SU-DHL-6 (cell line): Measurements from ENCODE around the gene AIFM2.

Experiments used
- H2AFZ ChIP-seq: fragments of 200-600 bp; sonication (generic); 2 replicates; pipeline ENCODE4 v1.6.1; 2014; ENCODE audit warnings: low read depth, mild to moderate bottlenecking, moderate library complexity, mixed read lengths, antibody characterized with exemption, low read length; ENCODE audit not compliant: severe bottlenecking
- H3F3A ChIP-seq: fragments of 200-600 bp; shearing (Covaris generic); 2 replicates; pipeline ENCODE4 v1.6.0; 2016; ENCODE audit warnings: antibody characterized with exemption, mild to moderate bottlenecking; ENCODE audit not compliant: insufficient read depth
- H3K27ac ChIP-seq: fragments of 200-600 bp; sonication (generic); 2 replicates; pipeline ENCODE4 v1.5.1; 2016; ENCODE audit warnings: low read depth, mild to moderate bottlenecking, low read length, moderate library complexity, mixed read lengths
- H3K27me3 ChIP-seq: fragments of 200-600 bp; sonication (generic), shearing (Covaris generic); 2 replicates; pipeline ENCODE4 v1.6.0; 2014; ENCODE audit warnings: mild to moderate bottlenecking, low read length
- H3K36me3 ChIP-seq: fragments of 200-600 bp; sonication (generic); 2 replicates; pipeline ENCODE4 v1.6.1; 2014; ENCODE audit warnings: mild to moderate bottlenecking, low read length, mixed read lengths
- H3K4me2 ChIP-seq: fragments of 300-600, 200-600 bp; shearing (Covaris generic), sonication (generic); 2 replicates; pipeline ENCODE4 v1.6.0; 2014; ENCODE audit warnings: low read length, low read depth, mild to moderate bottlenecking; ENCODE audit not compliant: poor library complexity, severe bottlenecking
- H3K4me3 ChIP-seq: fragments of 200-600 bp; sonication (generic); 2 replicates; pipeline ENCODE4 v1.5.1; 2014; ENCODE audit warnings: antibody characterized with exemption, low read length, mild to moderate bottlenecking, mixed read lengths; ENCODE audit not compliant: insufficient read depth, poor library complexity, severe bottlenecking
- H3K79me2 ChIP-seq: fragments of 200-600 bp; sonication (generic); 2 replicates; pipeline ENCODE4 v1.6.1; 2014; ENCODE audit warnings: mild to moderate bottlenecking, low read length, moderate library complexity; ENCODE audit not compliant: insufficient read depth
- H3K9ac ChIP-seq: fragments of 200-600 bp; sonication (generic); 2 replicates; pipeline ENCODE4 v1.7.0; 2014; ENCODE audit warnings: mild to moderate bottlenecking, low read length
- H3K9me2 ChIP-seq: fragments of 200-600 bp; sonication (generic); replicated peaks from 2 replicates; pipeline ENCODE4 v1.6.1; 2014; ENCODE audit warnings: low read length; ENCODE audit not compliant: insufficient read depth
- H3K9me3 ChIP-seq: fragments of 200-600 bp; sonication (generic); 2 replicates; pipeline ENCODE4 v1.6.1; 2014; ENCODE audit warnings: low read length, mixed read lengths; ENCODE audit not compliant: insufficient read depth
- H4K20me1 ChIP-seq: fragments of 200-600 bp; sonication (generic); 2 replicates; pipeline ENCODE4 v1.6.1; 2014; ENCODE audit warnings: low read depth, mild to moderate bottlenecking, antibody characterized with exemption, low read length, moderate library complexity, mixed read lengths
- EZH2phosphoT487 ChIP-seq: fragments of 200-600 bp; sonication (generic), shearing (Covaris generic); conservative IDR thresholded peaks from 2 replicates; pipeline ENCODE4 v1.6.1; 2018; ENCODE audit warnings: mild to moderate bottlenecking, antibody characterized with exemption, low read length, moderate library complexity, mixed read lengths
- TF ChIP-seq, protein P1 (sequence below): fragments of 200-600 bp; sonication (generic); IDR thresholded peaks from one replicate; pipeline ENCODE4 v1.5.1; 2017; ENCODE audit warnings: antibody characterized with exemption, mild to moderate bottlenecking, low read length, moderate library complexity; ENCODE audit not compliant: insufficient read depth, poor library complexity, severe bottlenecking

AIFM2 gene

DNA sequence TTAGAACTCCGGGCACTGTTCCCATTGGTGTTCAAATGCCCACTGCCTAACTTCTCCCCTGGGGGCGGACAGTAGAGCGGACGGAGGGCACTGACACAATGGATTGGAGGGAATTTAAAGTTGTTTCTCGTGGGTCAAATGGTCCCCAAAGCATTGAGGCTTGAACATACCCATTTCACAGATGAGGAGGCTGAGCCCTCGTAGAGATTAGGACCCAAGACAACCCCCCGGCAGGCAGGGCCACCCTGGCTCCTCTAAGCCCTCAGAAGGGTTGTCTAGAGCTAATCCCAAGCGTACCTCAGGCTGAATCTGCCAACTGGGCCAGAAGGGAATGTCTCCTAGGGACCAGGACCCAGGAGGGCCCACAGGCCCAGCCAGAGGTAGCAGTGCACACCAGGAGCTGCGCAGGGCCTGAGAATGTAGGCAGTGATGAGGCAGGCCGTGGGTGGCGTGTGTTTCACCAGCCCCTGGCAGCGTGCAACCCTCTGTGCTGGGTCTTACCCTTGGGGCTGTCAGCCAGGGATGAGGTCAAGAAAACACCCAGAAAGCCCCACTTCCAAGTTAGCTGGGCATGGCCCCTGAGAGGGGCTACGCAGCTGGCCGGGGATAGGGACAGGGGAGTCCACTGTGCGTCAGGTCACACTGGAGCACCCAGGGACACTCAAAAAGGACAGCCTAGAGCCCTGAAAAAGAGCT lies 5.8 kb downstream of the AIFM2 start:
- Histone ChIP-seq H3K27ac (no peak overlapping the region), H2AFZ (no peak overlapping the region), H3K9me2 (no peaks in the 10 kb centered on the region), H3K4me3 (no peak overlapping the region), H3K27me3 (no peaks in the 10 kb centered on the region), H3K4me2 (no peak overlapping the region), H4K20me1 (no peaks in the 10 kb centered on the region), H3K79me2 (no peaks in the 10 kb centered on the region), H3K9me3 (no peaks in the 10 kb centered on the region), H3K36me3 (no peaks in the 10 kb centered on the region), H3K9ac (no peak overlapping the region), H3F3A (no peaks in the 10 kb centered on the region)
- TF ChIP-seq, protein P1, sequence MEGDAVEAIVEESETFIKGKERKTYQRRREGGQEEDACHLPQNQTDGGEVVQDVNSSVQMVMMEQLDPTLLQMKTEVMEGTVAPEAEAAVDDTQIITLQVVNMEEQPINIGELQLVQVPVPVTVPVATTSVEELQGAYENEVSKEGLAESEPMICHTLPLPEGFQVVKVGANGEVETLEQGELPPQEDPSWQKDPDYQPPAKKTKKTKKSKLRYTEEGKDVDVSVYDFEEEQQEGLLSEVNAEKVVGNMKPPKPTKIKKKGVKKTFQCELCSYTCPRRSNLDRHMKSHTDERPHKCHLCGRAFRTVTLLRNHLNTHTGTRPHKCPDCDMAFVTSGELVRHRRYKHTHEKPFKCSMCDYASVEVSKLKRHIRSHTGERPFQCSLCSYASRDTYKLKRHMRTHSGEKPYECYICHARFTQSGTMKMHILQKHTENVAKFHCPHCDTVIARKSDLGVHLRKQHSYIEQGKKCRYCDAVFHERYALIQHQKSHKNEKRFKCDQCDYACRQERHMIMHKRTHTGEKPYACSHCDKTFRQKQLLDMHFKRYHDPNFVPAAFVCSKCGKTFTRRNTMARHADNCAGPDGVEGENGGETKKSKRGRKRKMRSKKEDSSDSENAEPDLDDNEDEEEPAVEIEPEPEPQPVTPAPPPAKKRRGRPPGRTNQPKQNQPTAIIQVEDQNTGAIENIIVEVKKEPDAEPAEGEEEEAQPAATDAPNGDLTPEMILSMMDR = no peak
- no peak for TF ChIP-seq EZH2phosphoT487

DNA sequence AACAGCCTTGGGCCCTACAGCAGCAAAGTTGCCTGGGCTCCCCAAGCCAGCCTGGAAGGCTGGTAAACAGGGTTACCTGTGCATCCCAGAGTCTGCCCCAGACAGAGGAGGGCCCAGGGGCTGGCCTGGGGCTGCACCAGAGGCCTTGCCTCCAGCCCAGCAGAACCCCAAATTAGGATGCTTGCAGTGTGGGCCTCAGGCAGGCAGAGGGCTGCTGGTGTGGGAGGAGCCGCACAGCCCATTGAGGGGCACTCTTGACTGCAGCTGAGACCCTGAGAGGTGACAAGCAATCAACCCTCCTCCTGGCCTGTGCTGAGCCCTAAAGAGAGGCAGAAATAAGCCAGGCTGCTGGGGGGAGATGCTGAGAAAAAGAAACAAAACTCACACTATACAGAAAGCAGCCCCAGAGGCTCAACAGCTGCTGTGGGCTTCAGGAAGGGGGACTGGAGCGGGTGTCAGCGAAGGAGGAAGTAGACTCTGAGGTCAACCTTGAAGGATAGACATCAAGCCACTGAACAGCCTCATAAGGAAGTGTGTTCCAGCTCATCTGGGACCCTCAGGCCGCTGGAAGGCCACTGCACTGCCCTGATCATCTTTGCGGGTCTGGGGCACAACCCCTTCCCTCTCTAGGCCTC lies 6.6 kb downstream of the AIFM2 start:
- H3K9me2 ChIP-seq = no peaks in the 10 kb centered on the region
- H3K79me2 ChIP-seq = no peaks in the 10 kb centered on the region
- no peaks in the 10 kb centered on the region for H3K36me3 ChIP-seq
- H3K4me3 ChIP-seq = no peak overlapping the region
- H3K27me3 ChIP-seq = no peaks in the 10 kb centered on the region
- no peak overlapping the region for H3K9ac ChIP-seq
- H2AFZ ChIP-seq = no peak overlapping the region
- no peaks in the 10 kb centered on the region for H4K20me1 ChIP-seq
- no peaks in the 10 kb centered on the region for H3K9me3 ChIP-seq
- TF ChIP-seq EZH2phosphoT487 = no peak
- TF ChIP-seq, protein P1 = no peak
- H3K4me2 ChIP-seq = no peak overlapping the region
- H3F3A ChIP-seq = no peaks in the 10 kb centered on the region
- no peak overlapping the region for H3K27ac ChIP-seq

DNA sequence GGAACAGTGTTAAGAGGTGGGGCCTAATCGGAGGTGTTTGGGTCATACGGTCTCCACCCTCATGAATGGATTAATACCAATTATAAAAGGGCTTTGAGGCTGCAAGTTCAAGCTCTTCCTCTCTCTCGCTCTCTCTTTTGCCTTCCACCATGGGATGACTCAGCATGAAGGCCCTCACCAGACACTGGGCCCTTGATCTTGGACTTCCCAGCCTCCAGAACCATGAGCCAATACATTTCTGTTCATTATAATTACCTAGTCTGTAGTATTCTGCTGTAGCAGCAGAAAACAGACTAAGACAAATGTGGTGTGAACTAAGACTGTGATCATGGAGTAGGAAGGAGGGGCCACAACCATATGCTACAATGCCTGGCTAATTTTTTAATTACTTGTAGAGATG lies 7.7 kb downstream of the AIFM2 start:
- no peaks in the 10 kb centered on the region for H3K9me3 ChIP-seq
- TF ChIP-seq, protein P1 = no peak
- TF ChIP-seq EZH2phosphoT487 = no peak
- no peak overlapping the region for H3K4me2 ChIP-seq
- no peaks in the 10 kb centered on the region for H3K79me2 ChIP-seq
- no peak overlapping the region for H2AFZ ChIP-seq
- no peaks in the 10 kb centered on the region for H3K27me3 ChIP-seq
- no peaks in the 10 kb centered on the region for H3K9me2 ChIP-seq
- H3K9ac ChIP-seq = no peak overlapping the region
- no peak overlapping the region for H3K27ac ChIP-seq
- no peaks in the 10 kb centered on the region for H4K20me1 ChIP-seq
- H3K36me3 ChIP-seq = no peaks in the 10 kb centered on the region
- no peak overlapping the region for H3K4me3 ChIP-seq
- no peaks in the 10 kb centered on the region for H3F3A ChIP-seq
